Loucy (cell line): ENCODE results near the gene FMNL2.

Experiments used
- CTCF ChIP-seq: fragments of 200-600 bp; sonication (generic); conservative IDR thresholded peaks from 2 replicates; pipeline ENCODE4 v1.5.1; 2014; ENCODE audit warnings: mild to moderate bottlenecking, antibody characterized with exemption, low read length
- EZH2phosphoT487 ChIP-seq: fragments of 200-600 bp; IDR thresholded peaks from 2 replicates; pipeline ENCODE4 v1.6.1; 2018; ENCODE audit warnings: antibody characterized with exemption, mild to moderate bottlenecking, moderate library complexity, borderline replicate concordance

GRCh38 chr2:152432765-152433164 lies 97.8 kb downstream of the FMNL2 start:
- no peak for TF ChIP-seq CTCF
- TF ChIP-seq EZH2phosphoT487, result no peak
